Sigmoid colon (tissue), 7 donors: ENCODE measurements around the gene RPL14. TPM values are rescaled to one million over a fixed set of nuclear protein-coding genes. Genes with fewer than 3 reads are reported as not detected.

Experiments
- DNase-seq: peaks from one replicate; pipeline ENCODE4 v3.0.0-alpha.2; 2019
- H3K27ac ChIP-seq, 4 donors: fragments of 200-600 bp; sonication (generic); one replicate each; pipeline ENCODE4 v1.5.1; 2016 to 2019; ENCODE audit warnings: mild to moderate bottlenecking in 1 of 4
- H3K27me3 ChIP-seq, 3 donors: fragments of 200-600 bp; sonication (generic); one replicate each; pipeline ENCODE4 v1.5.1; 2019; ENCODE audit warnings: mild to moderate bottlenecking in 1 of 3
- H3K36me3 ChIP-seq, 4 donors: fragments of 200-600 bp; sonication (generic); one replicate each; pipeline ENCODE4 v1.5.1; 2016 to 2019
- H3K4me1 ChIP-seq, 4 donors: fragments of 200-600 bp; sonication (generic); one replicate each; pipeline ENCODE4 v1.5.1; 2017 to 2019
- H3K4me3 ChIP-seq, 4 donors: fragments of 200-600 bp; sonication (generic); one replicate each; pipeline ENCODE4 v1.5.1; 2017 to 2019; ENCODE audit warnings: mild to moderate bottlenecking in 2 of 4, moderate library complexity in 1 of 4
- H3K9me3 ChIP-seq, 4 donors: fragments of 200-600 bp in 3 of 4; sonication (generic) in 3 of 4; one replicate each; pipeline versions ENCODE4 v1.5.1 to v1.6.1; 2013 to 2019
- EP300 ChIP-seq, 4 donors: sonication (generic); formaldehyde crosslinking; IDR thresholded peaks; one replicate each; pipeline ENCODE4 v1.6.1; 2017; ENCODE audit warnings: antibody characterized with exemption in 4 of 4
- POLR2A ChIP-seq, 2 donors: fragments of 450-650 bp; IDR thresholded peaks; one replicate each; pipeline ENCODE4 v1.6.1; 2016; ENCODE audit warnings: antibody characterized with exemption in 2 of 2, mild to moderate bottlenecking in 2 of 2, moderate library complexity in 2 of 2
- POLR2AphosphoS5 ChIP-seq, 4 donors: sonication (generic); formaldehyde crosslinking; IDR thresholded peaks; one replicate each; pipeline ENCODE4 v1.6.1; 2017; ENCODE audit warnings: antibody characterized with exemption in 4 of 4
- WGBS, 2 donors: extraction: QIAGEN DNeasy Blood & Tissue Kit; methylation state at CpG; one replicate each; pipeline ENCODE4 v1.1.7; 2013; 5-methylcytosine and 5-hydroxymethylcytosine counted together
- intact Hi-C: fragments of 100-400 bp; cut with DNase I; formaldehyde crosslinking; loops from one replicate; pipeline ENCODE4 v1.15.1; 2023
- polyA plus RNA-seq, 3 donors: library from polyadenylated mRNA; stranded (reverse); fragments of 200-250 nt; gene quantifications; one replicate each; pipeline ENCODE4 v1.2.3, GENCODE V29; 2013
- total RNA-seq, 4 donors: library from RNA; depleted of rRNA; stranded (reverse); fragments of >200 nt; gene quantifications; one replicate each; pipeline ENCODE4 v1.1.0, GENCODE V29; 2016
- TF ChIP-seq, protein P1 (sequence below), 4 experiments: fragments of 450-650 bp in 3 of 4; fragments of 200-600 bp in 1 of 4; IDR thresholded peaks; one replicate each; pipeline ENCODE4 v1.5.1; 2016 to 2019; ENCODE audit warnings: antibody characterized with exemption in 4 of 4, mild to moderate bottlenecking in 3 of 4, moderate library complexity in 2 of 4
- donor health status: healthy with polysubstance abuse.
- donor health status: Bipolar disorder and iron deficiency.
- donor health status: healthy.

The RPL14 gene
- total and polyA plus RNA-seq, 7 donors: 447 to 1,712 (median 619) TPM

DNA sequence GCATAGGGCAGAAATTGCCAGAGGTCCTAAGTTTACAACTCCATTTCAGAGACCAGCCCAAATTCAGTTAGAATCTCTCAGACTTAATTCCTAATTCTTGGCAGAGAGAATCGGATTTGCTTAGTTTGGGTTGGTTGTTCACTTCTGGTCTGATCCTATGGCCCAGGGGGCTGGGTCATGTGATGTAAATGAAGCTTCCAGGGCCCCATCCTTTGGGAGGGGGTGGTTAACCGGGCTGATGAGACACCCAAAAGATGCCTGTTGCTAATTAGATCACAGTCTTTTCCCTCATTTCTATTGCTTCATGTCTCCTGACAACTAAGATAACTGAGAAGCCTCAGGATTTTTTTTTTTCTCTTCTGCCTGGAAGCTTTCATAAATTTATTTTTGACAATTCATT lies 37.6 kb downstream of the RPL14 start:
- Histone ChIP-seq H3K9me3 (no peaks in the 10 kb centered on the region), H3K36me3 (no peaks in the 10 kb centered on the region), H3K27me3 (no peaks in the 10 kb centered on the region), H3K4me1 (no peaks in the 10 kb centered on the region), H3K4me3 (no peak overlapping the region), H3K27ac (no peak overlapping the region)
- WGBS, 2 donors: 69 to 73% methylated on average over 2 of the region's 2 CpGs
- intact Hi-C loops: no loop called here
- TF ChIP-seq POLR2A (IDR thresholded peaks at IDR 0.05) (no peak), EP300 (IDR thresholded peaks at IDR 0.05) (no peak), POLR2AphosphoS5 (IDR thresholded peaks at IDR 0.05) (no peak)
- TF ChIP-seq, protein P1, sequence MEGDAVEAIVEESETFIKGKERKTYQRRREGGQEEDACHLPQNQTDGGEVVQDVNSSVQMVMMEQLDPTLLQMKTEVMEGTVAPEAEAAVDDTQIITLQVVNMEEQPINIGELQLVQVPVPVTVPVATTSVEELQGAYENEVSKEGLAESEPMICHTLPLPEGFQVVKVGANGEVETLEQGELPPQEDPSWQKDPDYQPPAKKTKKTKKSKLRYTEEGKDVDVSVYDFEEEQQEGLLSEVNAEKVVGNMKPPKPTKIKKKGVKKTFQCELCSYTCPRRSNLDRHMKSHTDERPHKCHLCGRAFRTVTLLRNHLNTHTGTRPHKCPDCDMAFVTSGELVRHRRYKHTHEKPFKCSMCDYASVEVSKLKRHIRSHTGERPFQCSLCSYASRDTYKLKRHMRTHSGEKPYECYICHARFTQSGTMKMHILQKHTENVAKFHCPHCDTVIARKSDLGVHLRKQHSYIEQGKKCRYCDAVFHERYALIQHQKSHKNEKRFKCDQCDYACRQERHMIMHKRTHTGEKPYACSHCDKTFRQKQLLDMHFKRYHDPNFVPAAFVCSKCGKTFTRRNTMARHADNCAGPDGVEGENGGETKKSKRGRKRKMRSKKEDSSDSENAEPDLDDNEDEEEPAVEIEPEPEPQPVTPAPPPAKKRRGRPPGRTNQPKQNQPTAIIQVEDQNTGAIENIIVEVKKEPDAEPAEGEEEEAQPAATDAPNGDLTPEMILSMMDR (IDR thresholded peaks at IDR 0.05): no peak
- no peak for DNase-seq

DNA sequence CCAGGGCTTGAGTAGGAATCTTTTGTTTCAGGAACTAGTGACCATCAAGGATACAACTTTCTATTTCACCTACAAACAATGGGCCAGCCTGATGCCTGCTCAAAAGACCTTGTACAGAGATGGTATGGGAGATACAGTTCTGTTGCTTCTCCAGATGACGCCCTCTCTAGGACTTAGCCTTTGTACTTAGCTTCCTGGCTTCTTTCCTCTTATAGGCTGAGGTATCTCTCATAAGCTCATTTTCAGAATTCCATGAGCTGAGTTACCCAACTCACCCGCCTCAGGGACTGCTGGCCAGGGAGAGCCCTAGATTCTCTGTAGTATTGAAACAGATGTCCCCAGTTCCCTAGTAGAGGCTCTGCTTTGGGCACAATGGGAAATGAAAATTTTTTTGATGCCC lies 40.1 kb downstream of the RPL14 start:
- no peaks in the 10 kb centered on the region for H3K9me3 ChIP-seq
- H3K27ac ChIP-seq: no peak overlapping the region
- no peaks in the 10 kb centered on the region for H3K36me3 ChIP-seq
- H3K4me1 ChIP-seq: no peaks in the 10 kb centered on the region
- H3K27me3 ChIP-seq: no peaks in the 10 kb centered on the region
- DNase-seq: no peak
- 96 to 99% methylated on average over 2 of the region's 2 CpGs for WGBS, 2 donors
- no peak overlapping the region for H3K4me3 ChIP-seq
- intact Hi-C loops: no loop called here
- no peak for TF ChIP-seq POLR2AphosphoS5 (IDR thresholded peaks at IDR 0.05)
- TF ChIP-seq, protein P1 (IDR thresholded peaks at IDR 0.05): no peak
- no peak for TF ChIP-seq POLR2A (IDR thresholded peaks at IDR 0.05)
- TF ChIP-seq EP300 (IDR thresholded peaks at IDR 0.05): no peak

DNA sequence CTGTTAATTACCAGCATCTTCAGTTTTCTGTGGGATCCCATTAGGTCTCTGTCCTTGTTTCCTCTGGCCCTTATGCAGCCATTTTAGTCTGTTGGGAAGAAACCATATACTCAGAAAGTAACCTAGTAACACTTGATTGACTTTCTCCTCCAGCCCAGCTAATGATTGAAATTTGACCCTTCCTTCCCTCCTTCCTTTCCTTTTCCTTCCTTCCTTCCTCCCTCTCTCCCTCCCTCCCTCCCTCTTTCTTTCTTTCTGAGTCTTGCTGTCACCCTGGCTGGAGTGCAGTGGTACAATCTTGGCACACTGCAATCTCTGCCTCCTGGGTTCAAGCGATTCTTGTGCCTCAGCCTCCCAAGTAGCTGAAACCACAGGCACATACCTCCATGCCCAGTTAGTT lies 42.8 kb downstream of the RPL14 start:
- 97 to 100% methylated on average over 1 of the region's 1 CpG for WGBS, 2 donors
- H3K36me3 ChIP-seq: no peaks in the 10 kb centered on the region
- H3K27me3 ChIP-seq: no peaks in the 10 kb centered on the region
- H3K27ac ChIP-seq: no peak overlapping the region
- H3K4me3 ChIP-seq: no peak overlapping the region
- H3K9me3 ChIP-seq: no peaks in the 10 kb centered on the region
- no peak for TF ChIP-seq POLR2A (IDR thresholded peaks at IDR 0.05)
- TF ChIP-seq, protein P1 (IDR thresholded peaks at IDR 0.05): no peak
- no peak for TF ChIP-seq POLR2AphosphoS5 (IDR thresholded peaks at IDR 0.05)
- TF ChIP-seq EP300 (IDR thresholded peaks at IDR 0.05): no peak
- no peaks in the 10 kb centered on the region for H3K4me1 ChIP-seq
- intact Hi-C loops: no loop called here
- DNase-seq: no peak

DNA sequence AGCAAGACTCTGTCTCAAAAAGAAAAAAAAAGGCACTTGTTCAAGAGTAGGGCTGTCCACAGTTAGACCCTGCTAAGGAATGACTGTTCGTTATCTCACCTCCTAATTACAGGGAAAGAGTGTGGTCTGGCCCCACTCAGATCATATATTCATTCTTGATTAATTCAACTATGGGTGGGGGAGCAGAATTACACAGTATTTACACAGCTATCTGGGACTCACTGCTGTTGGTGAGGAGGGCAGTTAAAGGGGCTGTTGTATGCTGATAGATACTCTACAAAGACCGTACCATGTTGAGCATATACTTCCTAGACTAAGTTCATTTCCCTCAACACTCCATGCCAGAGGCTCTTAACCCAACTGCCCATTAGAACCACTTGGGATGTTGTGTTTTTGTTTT lies 44.9 kb downstream of the RPL14 start:
- H3K27me3 ChIP-seq: no peaks in the 10 kb centered on the region
- intact Hi-C loops: no loop called here
- H3K36me3 ChIP-seq: no peaks in the 10 kb centered on the region
- H3K4me3 ChIP-seq: no peak overlapping the region
- no peak for DNase-seq
- peaks cover 0 to 12% (median 4%) of the 10 kb centered on the region in 4 donors for H3K4me1 ChIP-seq
- whole genome bisulfite sequencing, 2 donors: 89 to 93% methylated on average over 2 of the region's 2 CpGs
- H3K27ac ChIP-seq: no peak overlapping the region
- H3K9me3 ChIP-seq: no peaks in the 10 kb centered on the region
- TF ChIP-seq, protein P1 (IDR thresholded peaks at IDR 0.05): no peak
